Endothelial cell of umbilical vein (primary cell): Measurements from ENCODE around the gene NCK1. TPM values are rescaled to one million over a fixed set of nuclear protein-coding genes. Genes with fewer than 3 reads are reported as not detected.

Experiments
- BruUV-seq: library from RNA; stranded (reverse); fragments of 400-500 nt; replicated peaks from 2 replicates; lab custom pipeline; 2021; lab: Mats Ljungman, UMichigan
- CTCF ChIA-PET: fragments of 300-600, 350-600 bp; sonication (Branson Sonifier 250); formaldehyde crosslinking; loops from one replicate; lab custom pipeline; 2021; ENCODE audit warnings: antibody characterized with exemption, inconsistent platforms; lab: Charles Lee
- POLR2A ChIA-PET: fragments of 300-600, 350-600 bp; sonication (Branson Sonifier 250); formaldehyde crosslinking; loops from one replicate; lab custom pipeline; 2021; ENCODE audit warnings: antibody characterized with exemption, inconsistent platforms; lab: Charles Lee
- DNase-seq: peaks from one replicate; pipeline ENCODE4 v3.0.0-alpha.2; 2011; ENCODE audit warnings: low read depth, low spot score
- FAIRE-seq: peaks from 2 replicates; lab custom pipeline; 2011; peaks lifted over from hg19 to GRCh38; lab: Jason Lieb, UNC
- H2AFZ ChIP-seq: 2 replicates; pipeline ENCODE4 v1.6.0; 2012; ENCODE audit warnings: low read depth, low read length, control low read depth, inconsistent platforms
- H3K27ac ChIP-seq: 2 replicates; pipeline ENCODE4 v1.5.1; 2011; ENCODE audit warnings: low read depth, mild to moderate bottlenecking, control low read depth, low read length, moderate library complexity; ENCODE audit not compliant: insufficient read depth
- H3K27me3 ChIP-seq, 2 experiments: 2 replicates each; pipeline versions ENCODE4 v1.6.0 to v1.6.1; 2011; ENCODE audit warnings: low read length in 2 of 2, mixed read lengths in 1 of 2; ENCODE audit not compliant: control insufficient read depth in 2 of 2, insufficient read depth in 2 of 2
- H3K36me3 ChIP-seq, 2 experiments: 2 replicates in 1 of 2; 3 replicates in 1 of 2; pipeline ENCODE4 v1.5.1; 2011; ENCODE audit warnings: low read length in 2 of 2, mild to moderate bottlenecking in 1 of 2, moderate library complexity in 1 of 2; ENCODE audit not compliant: control insufficient read depth in 2 of 2, insufficient read depth in 2 of 2; ENCODE audit errors: extremely low read depth in 1 of 2
- H3K4me1 ChIP-seq: 3 replicates; pipeline ENCODE4 v1.5.1; 2011; ENCODE audit warnings: mild to moderate bottlenecking, low read length; ENCODE audit not compliant: control insufficient read depth, insufficient read depth; ENCODE audit errors: extremely low read depth
- H3K4me2 ChIP-seq: 2 replicates; pipeline ENCODE4 v1.6.1; 2011; ENCODE audit warnings: low read length, control low read depth, mixed read lengths; ENCODE audit not compliant: insufficient read depth
- H3K4me3 ChIP-seq, 3 experiments: fragments of 200-600 bp in 1 of 3; sonication (generic), shearing (Covaris generic) in 1 of 3; replicated peaks in 1 of 3; 2 replicates each; pipeline ENCODE4 v1.5.1; 2011 to 2016; ENCODE audit warnings: control low read depth in 3 of 3, low read length in 3 of 3, mild to moderate bottlenecking in 2 of 3, inconsistent platforms in 1 of 3, low read depth in 1 of 3, moderate library complexity in 1 of 3; ENCODE audit not compliant: insufficient read depth in 1 of 3
- H3K79me2 ChIP-seq: 2 replicates; pipeline ENCODE4 v1.6.0; 2012; ENCODE audit warnings: low read length, inconsistent platforms; ENCODE audit not compliant: control insufficient read depth, insufficient read depth
- H3K9ac ChIP-seq: replicated peaks from 2 replicates; pipeline ENCODE3; 2011; ENCODE audit warnings: low read length, control low read depth; ENCODE audit not compliant: insufficient read depth; ENCODE audit errors: extremely low read depth
- H3K9me1 ChIP-seq: replicated peaks from 3 replicates; pipeline ENCODE4 v1.6.0; 2011; ENCODE audit warnings: mild to moderate bottlenecking, low read length; ENCODE audit not compliant: control insufficient read depth, insufficient read depth; ENCODE audit errors: extremely low read depth
- H3K9me3 ChIP-seq: replicated peaks from 2 replicates; pipeline ENCODE4 v1.5.1; 2012; ENCODE audit warnings: low read length, inconsistent platforms; ENCODE audit not compliant: control insufficient read depth, insufficient read depth
- H4K20me1 ChIP-seq: replicated peaks from 2 replicates; pipeline ENCODE3; 2011; ENCODE audit warnings: mild to moderate bottlenecking, low read length; ENCODE audit not compliant: control insufficient read depth, insufficient read depth; ENCODE audit errors: extremely low read depth
- EZH2 ChIP-seq: IDR thresholded peaks from 2 replicates; pipeline ENCODE4 v1.6.1; 2012; ENCODE audit warnings: borderline replicate concordance, low read depth, mild to moderate bottlenecking, moderate library complexity, low read length, inconsistent platforms; ENCODE audit not compliant: severe bottlenecking
- FOS ChIP-seq: IDR thresholded peaks from 2 replicates; pipeline ENCODE4 v1.6.1; 2011; ENCODE audit warnings: mild to moderate bottlenecking, low read length, moderate library complexity, borderline replicate concordance; ENCODE audit not compliant: insufficient read depth
- GATA2 ChIP-seq: IDR thresholded peaks from 2 replicates; pipeline ENCODE4 v1.7.0; 2011; ENCODE audit warnings: low read depth, mild to moderate bottlenecking, moderate library complexity, mixed read lengths, low read length; ENCODE audit not compliant: insufficient read length, insufficient read depth
- JUN ChIP-seq: IDR thresholded peaks from 2 replicates; pipeline ENCODE4 v1.6.1; 2011; ENCODE audit warnings: borderline replicate concordance, low read depth; ENCODE audit not compliant: insufficient read length, insufficient read depth
- MYC ChIP-seq: IDR thresholded peaks from one replicate; pipeline ENCODE4 v1.6.1; 2011; ENCODE audit warnings: mild to moderate bottlenecking, low read depth, low read length
- POLR2A ChIP-seq: IDR thresholded peaks from 2 replicates; pipeline ENCODE4 v1.6.1; 2012; ENCODE audit warnings: low read depth, mild to moderate bottlenecking, control low read depth, low read length
- POLR2AphosphoS5 ChIP-seq: IDR thresholded peaks from 2 replicates; pipeline ENCODE4 v1.6.1; 2012; ENCODE audit warnings: low read depth, mild to moderate bottlenecking, control low read depth, low read length, moderate library complexity; ENCODE audit not compliant: insufficient read depth
- dilution Hi-C: fragments of 300-500 bp; cut with MboI; formaldehyde crosslinking; loops from one replicate; pipeline ENCODE4 v1.15.0; 2019; ENCODE audit warnings: low sequenced_read_pairs; ENCODE audit not compliant: extremely low pct_ligation_motif_present
- intact Hi-C: fragments of 100-400 bp; cut with micrococcal nuclease; formaldehyde crosslinking; loops from one replicate; pipeline ENCODE4 v1.10.0; 2022
- polyA plus RNA-seq, 4 experiments: library from polyadenylated mRNA; depleted of rRNA in 3 of 4; stranded (reverse) in 3 of 4; unstranded in 1 of 4; fragments of >200 nt; gene quantifications; 2 replicates each; pipeline versions ENCODE4 v1.2.1 to v1.2.3, GENCODE V29; 2011 to 2012; ENCODE audit warnings: missing spikeins in 1 of 4
- total RNA-seq: library from RNA; stranded (reverse); gene quantifications from 2 replicates; pipeline ENCODE4 v1.2.3, GENCODE V29; 2021
- TF ChIP-seq, protein P1 (sequence below), 2 donors: IDR thresholded peaks; 1 replicate in 1 of 2; 2 replicates in 1 of 2; pipeline ENCODE4 v1.5.1; 2011; ENCODE audit warnings: low read length in 2 of 2, mild to moderate bottlenecking in 2 of 2, moderate library complexity in 2 of 2, control low read depth in 1 of 2, inconsistent platforms in 1 of 2, low read depth in 1 of 2; ENCODE audit not compliant: insufficient read depth in 1 of 2; ENCODE audit errors: extremely low read depth in 1 of 2
- TF ChIP-seq, protein P2 (sequence below): IDR thresholded peaks from 2 replicates; pipeline ENCODE4 v1.6.1; 2011; ENCODE audit not compliant: insufficient read depth, insufficient read length

NCK1 gene
- total and polyA plus RNA-seq, 2 donors (not counting 3 experiments of a cell fraction or from before 2014, with no cell fraction given), result 19.3 to 52.2 TPM

DNA sequence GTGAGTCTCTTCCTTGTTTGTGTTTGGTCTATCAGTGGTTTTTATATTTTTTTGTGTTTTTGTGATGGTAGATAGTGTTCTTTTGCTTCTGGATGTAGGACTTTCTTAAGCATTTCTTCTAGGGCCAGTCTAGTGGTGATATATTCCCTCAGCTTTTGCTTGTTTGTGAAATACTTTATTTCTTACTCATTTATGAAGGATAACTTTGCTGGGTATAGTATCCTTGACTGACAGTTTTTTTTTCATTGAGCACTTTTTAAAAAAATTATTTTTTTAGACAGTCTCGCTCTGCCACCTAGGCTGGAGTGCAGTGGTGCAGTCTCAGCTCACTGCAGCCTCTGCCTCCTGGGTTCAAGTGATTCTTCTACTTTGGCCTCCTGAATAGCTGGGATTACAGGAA lies 41.9 kb downstream of the NCK1 start:
- dilution Hi-C loops, result no loop called here
- BruUV-seq, result no TSS peak
- no peak overlapping the region for H2AFZ ChIP-seq
- H3K9ac ChIP-seq, result no peak overlapping the region
- H3K9me3 ChIP-seq, result no peaks in the 10 kb centered on the region
- H3K27me3 ChIP-seq, result no peaks in the 10 kb centered on the region
- CTCF ChIA-PET, result no interaction called here
- peaks cover 35% of the 10 kb centered on the region for H3K4me1 ChIP-seq
- no peak for DNase-seq
- POLR2A ChIA-PET, result no interaction called here
- intact Hi-C loops, result no loop called here
- no peak overlapping the region for H3K27ac ChIP-seq
- no peak overlapping the region for H3K4me2 ChIP-seq
- H3K36me3 ChIP-seq, result no peaks in the 10 kb centered on the region
- peaks cover 96% of the 10 kb centered on the region for H3K79me2 ChIP-seq
- no peak for TF ChIP-seq JUN
- TF ChIP-seq POLR2A, result no peak
- no peak for TF ChIP-seq FOS
- TF ChIP-seq MYC, result no peak
- TF ChIP-seq, protein P1, sequence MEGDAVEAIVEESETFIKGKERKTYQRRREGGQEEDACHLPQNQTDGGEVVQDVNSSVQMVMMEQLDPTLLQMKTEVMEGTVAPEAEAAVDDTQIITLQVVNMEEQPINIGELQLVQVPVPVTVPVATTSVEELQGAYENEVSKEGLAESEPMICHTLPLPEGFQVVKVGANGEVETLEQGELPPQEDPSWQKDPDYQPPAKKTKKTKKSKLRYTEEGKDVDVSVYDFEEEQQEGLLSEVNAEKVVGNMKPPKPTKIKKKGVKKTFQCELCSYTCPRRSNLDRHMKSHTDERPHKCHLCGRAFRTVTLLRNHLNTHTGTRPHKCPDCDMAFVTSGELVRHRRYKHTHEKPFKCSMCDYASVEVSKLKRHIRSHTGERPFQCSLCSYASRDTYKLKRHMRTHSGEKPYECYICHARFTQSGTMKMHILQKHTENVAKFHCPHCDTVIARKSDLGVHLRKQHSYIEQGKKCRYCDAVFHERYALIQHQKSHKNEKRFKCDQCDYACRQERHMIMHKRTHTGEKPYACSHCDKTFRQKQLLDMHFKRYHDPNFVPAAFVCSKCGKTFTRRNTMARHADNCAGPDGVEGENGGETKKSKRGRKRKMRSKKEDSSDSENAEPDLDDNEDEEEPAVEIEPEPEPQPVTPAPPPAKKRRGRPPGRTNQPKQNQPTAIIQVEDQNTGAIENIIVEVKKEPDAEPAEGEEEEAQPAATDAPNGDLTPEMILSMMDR (IDR thresholded peaks at IDR 0.05; ENCODE audit: extremely low read depth in 1 of 2, insufficient read depth in 1 of 2, low read depth in 1 of 2, low read length in 2 of 2), result no peak
- TF ChIP-seq GATA2, result no peak
- TF ChIP-seq EZH2, result no peak
- TF ChIP-seq, protein P2, sequence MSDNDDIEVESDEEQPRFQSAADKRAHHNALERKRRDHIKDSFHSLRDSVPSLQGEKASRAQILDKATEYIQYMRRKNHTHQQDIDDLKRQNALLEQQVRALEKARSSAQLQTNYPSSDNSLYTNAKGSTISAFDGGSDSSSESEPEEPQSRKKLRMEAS, result no peak
- TF ChIP-seq POLR2AphosphoS5, result no peak
- no peaks in the 10 kb centered on the region for H3K9me1 ChIP-seq
- no peaks in the 10 kb centered on the region for H4K20me1 ChIP-seq
- no peak overlapping the region for H3K4me3 ChIP-seq
- no peak for FAIRE-seq
